Measurements from ENCODE around the gene MCOLN1.

DNA sequence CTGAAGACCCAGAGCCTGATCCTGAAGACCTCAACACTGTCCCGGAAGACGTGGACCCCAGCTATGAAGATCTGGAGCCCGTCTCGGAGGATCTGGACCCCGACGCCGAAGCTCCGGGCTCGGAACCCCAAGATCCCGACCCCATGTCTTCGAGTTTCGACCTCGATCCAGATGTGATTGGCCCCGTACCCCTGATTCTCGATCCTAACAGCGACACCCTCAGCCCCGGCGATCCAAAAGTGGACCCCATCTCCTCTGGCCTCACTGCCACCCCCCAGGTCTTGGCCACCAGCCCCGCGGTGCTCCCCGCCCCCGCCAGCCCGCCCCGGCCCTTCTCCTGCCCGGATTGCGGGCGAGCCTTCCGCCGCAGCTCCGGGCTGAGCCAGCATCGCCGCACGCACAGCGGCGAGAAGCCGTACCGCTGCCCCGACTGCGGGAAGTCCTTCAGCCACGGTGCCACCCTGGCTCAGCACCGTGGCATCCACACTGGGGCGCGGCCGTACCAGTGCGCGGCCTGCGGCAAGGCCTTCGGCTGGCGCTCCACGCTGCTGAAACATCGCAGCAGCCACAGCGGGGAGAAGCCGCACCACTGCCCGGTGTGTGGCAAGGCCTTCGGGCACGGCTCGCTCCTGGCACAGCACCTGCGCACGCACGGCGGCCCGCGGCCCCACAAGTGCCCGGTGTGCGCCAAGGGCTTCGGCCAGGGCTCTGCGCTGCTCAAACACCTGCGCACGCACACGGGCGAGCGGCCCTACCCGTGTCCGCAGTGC, 2.9 kb upstream of the MCOLN1 start:
- TF ChIP-seq, protein P1, sequence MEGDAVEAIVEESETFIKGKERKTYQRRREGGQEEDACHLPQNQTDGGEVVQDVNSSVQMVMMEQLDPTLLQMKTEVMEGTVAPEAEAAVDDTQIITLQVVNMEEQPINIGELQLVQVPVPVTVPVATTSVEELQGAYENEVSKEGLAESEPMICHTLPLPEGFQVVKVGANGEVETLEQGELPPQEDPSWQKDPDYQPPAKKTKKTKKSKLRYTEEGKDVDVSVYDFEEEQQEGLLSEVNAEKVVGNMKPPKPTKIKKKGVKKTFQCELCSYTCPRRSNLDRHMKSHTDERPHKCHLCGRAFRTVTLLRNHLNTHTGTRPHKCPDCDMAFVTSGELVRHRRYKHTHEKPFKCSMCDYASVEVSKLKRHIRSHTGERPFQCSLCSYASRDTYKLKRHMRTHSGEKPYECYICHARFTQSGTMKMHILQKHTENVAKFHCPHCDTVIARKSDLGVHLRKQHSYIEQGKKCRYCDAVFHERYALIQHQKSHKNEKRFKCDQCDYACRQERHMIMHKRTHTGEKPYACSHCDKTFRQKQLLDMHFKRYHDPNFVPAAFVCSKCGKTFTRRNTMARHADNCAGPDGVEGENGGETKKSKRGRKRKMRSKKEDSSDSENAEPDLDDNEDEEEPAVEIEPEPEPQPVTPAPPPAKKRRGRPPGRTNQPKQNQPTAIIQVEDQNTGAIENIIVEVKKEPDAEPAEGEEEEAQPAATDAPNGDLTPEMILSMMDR (IDR thresholded peaks at IDR 0.05; ENCODE audit: low read depth, low read length): no peak
- no peak for TF ChIP-seq EZH2phosphoT487 (IDR thresholded peaks at IDR 0.05; ENCODE audit: low read depth)
